Fibroblast of lung (primary cell): Measurements from ENCODE around the gene FOXL2NB.

ENCODE experiments used
- EZH2 ChIP-seq: IDR thresholded peaks from 2 replicates; pipeline ENCODE4 v1.5.1; 2012; ENCODE audit warnings: low read length, control low read depth, mild to moderate bottlenecking; ENCODE audit errors: missing control alignments
- TF ChIP-seq, protein P1 (sequence below), 2 donors: IDR thresholded peaks in 1 of 2; conservative IDR thresholded peaks in 1 of 2; 1 replicate in 1 of 2; 2 replicates in 1 of 2; pipeline ENCODE4 v1.5.1; 2011 to 2012; ENCODE audit warnings: low read length in 2 of 2, control low read depth in 1 of 2, inconsistent platforms in 1 of 2, low read depth in 1 of 2, mild to moderate bottlenecking in 1 of 2

DNA sequence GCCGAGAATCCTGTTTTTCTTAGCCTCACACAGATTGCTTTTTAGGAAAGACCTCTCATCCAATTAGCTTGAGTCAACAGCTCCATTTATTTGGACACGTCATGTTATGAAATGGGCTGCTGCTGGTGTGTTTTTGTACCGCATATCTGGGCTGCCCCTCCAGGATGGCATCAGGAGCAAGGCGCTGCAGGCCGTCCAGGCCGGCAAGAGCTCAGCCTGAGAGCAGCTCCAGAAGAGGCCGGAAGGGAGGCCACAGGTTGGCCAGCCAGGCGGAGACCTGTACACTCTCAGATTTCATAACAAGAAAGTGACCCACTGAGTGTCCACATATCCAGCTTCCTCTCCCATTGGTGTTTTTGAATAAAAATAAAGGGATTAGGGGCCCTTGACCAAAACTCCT lies 28.3 kb downstream of the FOXL2NB start:
- TF ChIP-seq, protein P1, sequence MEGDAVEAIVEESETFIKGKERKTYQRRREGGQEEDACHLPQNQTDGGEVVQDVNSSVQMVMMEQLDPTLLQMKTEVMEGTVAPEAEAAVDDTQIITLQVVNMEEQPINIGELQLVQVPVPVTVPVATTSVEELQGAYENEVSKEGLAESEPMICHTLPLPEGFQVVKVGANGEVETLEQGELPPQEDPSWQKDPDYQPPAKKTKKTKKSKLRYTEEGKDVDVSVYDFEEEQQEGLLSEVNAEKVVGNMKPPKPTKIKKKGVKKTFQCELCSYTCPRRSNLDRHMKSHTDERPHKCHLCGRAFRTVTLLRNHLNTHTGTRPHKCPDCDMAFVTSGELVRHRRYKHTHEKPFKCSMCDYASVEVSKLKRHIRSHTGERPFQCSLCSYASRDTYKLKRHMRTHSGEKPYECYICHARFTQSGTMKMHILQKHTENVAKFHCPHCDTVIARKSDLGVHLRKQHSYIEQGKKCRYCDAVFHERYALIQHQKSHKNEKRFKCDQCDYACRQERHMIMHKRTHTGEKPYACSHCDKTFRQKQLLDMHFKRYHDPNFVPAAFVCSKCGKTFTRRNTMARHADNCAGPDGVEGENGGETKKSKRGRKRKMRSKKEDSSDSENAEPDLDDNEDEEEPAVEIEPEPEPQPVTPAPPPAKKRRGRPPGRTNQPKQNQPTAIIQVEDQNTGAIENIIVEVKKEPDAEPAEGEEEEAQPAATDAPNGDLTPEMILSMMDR (conservative IDR thresholded peaks at IDR 0.05 in 1 of 2, IDR thresholded peaks at IDR 0.05 in 1 of 2; ENCODE audit: low read depth in 1 of 2, low read length in 2 of 2), result no peak
- no peak for TF ChIP-seq EZH2
